HG03571 (cell line): ENCODE data around the gene GNRH2.
"Not testable (repeated sequence)": the region's sequence is repeated elsewhere in the genome, so short reads cannot be mapped to it uniquely, and the experiment has no call there.

Source experiments
- ATAC-seq: cut with Tn5 transposase; IDR thresholded peaks from one replicate; pipeline ENCODE4 v1.9.1; 2021; ENCODE audit not compliant: unreplicated experiment

GNRH2 gene

DNA sequence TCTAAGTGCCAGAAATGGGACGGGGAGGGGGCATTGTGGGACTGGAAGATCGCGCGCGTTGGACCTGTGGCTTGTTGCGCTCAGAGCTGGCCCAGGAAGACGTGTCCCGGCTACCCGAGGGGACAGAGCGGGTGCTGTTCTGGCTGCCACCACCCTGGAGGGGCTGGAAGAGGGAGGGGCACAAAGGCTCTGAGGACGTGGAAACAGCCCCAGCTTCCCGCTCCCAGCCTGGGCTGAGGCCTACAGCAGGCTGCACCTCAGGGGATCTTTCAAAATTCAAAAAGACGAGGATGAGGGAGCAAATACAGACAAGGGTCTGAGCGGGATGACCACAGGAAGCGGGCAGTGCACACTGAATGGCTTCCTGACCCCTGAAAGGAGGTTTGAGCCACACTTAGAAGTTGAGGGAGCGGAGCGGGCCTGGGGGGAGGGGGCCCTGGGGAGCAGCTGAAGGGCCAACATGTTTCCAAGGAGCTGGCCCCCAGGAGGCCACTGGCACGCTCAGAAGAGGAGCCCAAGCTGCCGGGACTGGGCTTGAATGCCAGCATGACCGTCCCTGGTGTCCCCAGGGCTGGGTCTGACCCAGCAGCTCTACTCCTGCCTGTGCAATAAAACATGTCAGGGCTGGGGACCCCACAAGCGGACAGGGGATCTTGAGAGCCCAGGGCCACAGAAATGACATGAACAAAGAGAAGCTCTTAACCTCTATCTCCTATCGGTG lies 29.3 kb downstream of the GNRH2 start:
- no peak for ATAC-seq

DNA sequence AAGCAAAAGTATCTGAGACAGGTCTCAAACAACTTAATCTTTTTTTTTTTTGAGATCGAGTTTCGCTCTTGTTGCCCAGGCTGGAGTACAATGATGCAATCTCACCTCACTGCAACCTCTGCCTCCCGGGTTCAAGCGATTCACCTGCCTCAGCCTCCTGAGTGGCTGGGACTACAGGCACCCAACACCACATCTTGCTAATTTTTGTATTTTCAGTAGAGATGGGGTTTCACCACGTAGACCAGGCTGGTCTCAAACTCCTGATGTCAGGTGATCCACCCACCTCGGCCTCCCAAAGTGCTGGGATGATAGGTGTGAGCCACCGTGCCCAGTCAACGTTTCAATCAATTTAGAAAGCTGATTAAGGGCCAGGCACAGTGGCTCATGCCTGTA lies 29.8 kb downstream of the GNRH2 start:
- ATAC-seq: not testable (repeated sequence)

DNA sequence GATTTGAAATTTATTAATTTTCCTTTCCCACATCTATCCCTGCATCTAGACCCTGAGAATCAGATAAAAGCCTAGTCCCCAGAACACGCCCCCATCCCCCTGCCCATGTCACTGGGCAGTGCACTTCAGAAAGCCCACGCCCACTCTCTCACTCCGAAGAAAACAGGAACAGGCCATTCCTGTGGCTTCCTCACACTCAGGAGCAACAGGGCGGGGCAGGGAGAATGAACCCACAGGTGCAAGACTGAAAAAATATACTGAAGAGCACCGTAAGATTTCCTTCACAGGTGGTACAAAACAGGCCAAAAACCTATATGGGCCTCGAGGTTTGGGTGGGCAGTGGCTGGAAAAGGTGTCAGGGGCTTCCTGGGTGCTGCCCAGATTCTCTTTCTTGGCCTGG lies 31.4 kb downstream of the GNRH2 start:
- no peak for ATAC-seq

DNA sequence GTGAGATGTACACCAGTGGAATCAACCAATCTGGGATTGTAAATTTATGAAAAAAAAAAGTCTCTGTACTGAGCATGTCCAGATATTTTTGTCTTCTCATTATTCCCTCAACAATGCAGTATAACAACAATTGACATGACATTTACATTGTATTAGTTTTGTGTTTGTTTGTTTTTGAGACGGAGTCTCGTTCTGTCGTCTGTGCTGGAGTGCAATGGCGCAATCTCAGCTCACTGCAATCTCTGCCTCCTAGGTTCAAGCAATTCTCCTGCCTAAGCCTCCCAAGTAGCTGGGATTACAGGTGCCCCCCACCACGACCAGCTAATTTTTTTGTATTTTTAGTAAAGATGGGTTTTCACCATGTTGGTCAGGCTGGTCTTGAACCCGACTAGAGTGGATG lies 31.9 kb downstream of the GNRH2 start:
- not testable (repeated sequence) for ATAC-seq

DNA sequence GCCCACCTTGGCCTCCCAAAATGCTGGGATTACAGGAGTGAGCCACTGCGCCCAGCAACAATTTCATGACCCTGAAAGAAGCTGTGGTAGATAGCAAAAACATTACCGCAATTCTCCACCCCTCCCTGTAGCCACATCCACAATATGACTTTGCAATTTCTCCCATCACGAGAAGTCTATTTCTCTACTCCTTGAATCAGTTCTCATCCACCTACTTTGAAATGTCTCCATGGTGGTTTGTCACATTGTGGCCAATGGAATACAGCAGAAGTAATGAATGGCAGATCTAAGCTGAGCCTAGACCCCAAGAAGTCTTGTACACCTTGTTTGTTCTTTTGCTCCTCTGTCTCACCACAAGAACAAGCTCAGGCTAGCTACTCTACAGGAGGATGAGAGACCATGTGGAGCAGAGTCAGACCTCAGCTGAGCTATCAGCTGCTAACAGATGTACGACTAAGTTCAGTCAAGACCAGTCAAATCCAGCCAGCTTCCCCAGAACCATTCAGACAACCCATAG lies 34.3 kb downstream of the GNRH2 start:
- ATAC-seq: no peak

DNA sequence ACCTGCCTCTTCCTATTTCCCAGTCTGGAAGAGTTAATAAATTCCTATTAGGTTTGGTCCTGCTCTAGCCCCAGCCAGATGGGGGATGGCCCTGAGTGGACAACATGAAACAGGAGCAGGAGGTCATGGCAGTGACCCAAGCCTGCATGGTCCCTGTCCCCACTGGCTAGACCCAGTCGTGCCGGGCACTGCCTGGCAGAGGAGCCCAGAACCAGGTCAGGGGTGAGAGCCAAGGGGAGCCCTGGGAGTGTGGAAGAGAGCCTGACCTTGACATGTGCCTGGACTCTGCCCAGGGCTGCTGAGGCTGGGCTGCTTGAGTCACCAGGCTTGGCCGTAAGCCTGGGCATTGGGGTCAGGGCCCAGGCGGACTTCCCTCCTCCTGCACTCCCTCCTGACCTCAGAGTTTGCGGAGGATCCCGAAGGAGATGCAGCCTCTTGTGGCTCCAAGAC lies 37.5 kb downstream of the GNRH2 start:
- no peak for ATAC-seq

DNA sequence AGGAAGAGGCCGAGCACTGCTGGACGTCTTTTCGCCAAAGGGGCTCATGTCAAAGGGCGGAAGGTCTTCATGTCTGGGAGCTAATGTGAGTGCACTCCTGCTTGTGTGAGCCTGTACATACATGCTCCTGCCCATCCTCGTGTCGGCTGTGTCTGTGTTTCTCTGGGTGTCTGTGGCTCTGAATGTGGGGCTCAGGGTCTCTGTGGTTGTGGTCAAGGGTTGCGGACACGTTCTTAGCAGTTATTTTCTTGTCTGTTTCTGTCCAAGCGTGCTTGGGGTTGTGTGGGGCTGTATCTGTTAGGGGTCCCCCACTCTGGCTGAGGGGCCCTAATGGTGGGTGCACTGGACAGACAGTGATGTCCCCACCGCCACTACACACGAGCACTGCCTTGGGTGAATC lies 38.2 kb downstream of the GNRH2 start:
- no peak for ATAC-seq

DNA sequence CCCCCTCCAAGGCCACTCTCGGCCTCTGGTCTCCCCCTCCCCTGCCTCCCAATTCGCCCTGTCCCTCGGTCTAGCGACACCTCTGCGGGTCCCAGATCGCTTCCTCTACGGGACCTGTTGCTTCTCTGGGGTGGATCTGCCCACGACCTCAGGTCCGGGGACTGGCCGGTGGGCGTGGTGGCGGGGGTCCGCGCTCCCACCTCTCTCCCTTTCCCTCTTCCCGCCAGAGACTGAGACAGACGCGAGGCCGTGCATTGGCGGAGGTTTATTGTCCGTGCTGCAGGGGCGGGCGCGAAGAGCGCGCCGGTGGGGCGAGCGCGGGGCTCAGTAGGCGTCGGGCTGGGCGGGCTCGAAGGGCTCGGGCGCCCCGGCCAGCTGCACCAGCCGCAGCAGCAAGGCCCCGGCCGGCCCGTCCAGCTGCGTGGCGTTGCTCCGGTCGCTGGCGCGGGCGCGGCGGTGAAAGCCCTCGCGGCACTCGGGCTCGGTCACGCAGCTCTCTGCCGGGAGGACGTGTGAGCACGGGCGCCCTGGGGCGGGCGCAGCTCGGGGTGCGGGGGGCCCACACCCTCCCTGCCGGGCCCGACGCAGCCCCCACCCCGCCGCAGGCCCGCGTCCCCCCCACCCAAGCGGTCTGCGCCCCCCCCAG lies 39.0 kb downstream of the GNRH2 start:
- ATAC-seq: no peak

DNA sequence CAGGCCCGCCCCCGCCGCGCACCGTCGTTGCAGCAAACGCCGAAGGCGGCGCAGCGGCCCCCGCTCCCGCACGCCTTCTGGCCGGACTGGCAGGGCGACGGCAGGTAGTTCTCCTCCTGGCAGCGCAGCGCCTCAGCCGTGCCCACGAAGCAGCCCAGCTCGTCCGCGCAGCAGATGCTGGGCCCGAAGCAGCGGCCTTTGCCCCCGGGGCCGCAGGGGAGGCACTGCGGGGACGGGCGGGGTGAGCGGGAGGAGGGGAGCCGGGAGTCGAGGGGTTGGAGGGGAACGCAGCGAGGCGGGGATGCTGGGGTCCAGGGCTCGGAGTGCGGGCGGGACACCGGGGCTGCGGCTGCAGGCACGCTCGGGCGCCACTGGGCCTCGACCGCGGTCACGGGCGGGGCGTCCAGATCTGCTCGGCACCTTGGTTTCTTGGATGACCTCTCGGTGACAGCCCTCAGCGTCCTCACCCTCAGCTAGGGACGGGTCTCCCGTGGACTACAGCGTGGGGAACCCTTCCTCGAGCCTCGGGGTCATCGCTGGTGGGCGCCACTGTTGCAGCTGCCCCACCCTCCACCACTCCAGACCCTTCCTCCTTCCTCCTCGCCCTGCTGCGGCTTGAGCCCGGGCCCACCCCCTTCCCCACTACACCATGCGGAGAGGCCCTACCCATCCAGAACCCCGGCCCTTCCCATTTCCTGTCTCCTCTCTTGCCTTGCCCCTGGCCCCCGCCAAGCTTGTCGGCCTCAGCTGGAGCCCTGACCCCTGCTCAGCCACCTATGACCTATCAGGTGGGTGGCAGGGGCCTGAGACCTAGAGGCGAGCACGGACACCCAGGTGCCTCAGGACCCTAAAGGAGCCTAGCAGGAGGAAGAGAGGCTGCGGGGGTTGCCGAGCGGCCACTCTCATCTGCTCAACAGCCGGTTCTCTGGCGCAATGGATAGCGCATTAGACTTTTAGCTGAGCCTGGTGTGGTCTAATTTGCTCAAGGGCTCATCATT lies 39.8 kb downstream of the GNRH2 start:
- ATAC-seq: no peak

DNA sequence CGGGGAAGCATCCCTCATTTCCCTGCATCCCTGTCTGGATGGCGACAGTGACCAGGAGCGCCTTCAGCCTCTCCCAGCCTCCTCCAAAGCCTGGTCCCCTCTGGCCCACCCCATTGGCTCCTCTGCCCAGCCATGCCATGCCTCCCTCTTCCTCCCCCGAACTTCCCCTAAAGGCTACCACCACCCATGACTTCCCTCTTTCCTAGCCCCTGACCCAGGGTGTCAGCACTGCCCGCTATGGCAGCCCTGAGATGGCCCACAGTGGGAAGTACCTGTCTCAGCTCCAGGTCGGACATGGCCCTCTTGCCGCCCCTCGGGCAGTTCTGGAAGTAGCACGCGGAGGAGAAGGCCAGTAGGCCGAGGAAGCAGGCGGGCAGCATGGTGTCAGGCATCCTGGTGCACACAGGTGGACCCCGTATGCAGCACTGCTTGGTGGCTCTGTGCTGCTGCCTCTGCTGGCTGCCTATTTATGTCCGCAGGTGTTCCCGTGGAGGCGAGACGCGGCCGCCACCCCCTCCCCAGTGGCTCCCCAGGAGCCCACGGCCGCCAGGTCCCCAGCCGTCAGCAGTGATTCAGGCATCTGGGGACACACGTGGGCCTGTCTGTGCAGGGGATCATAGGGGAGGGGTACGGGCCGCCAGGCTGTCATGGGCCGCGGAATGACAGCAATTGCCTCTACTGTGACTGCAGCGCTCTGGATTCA lies 41.0 kb downstream of the GNRH2 start, which contains the start of gene AVP:
Gene AVP, minus strand, starts transcription at position 442 of the 703 bp plus-strand sequence. Its CDS starts 50 bp downstream, at position 392.
- ATAC-seq: no peak

DNA sequence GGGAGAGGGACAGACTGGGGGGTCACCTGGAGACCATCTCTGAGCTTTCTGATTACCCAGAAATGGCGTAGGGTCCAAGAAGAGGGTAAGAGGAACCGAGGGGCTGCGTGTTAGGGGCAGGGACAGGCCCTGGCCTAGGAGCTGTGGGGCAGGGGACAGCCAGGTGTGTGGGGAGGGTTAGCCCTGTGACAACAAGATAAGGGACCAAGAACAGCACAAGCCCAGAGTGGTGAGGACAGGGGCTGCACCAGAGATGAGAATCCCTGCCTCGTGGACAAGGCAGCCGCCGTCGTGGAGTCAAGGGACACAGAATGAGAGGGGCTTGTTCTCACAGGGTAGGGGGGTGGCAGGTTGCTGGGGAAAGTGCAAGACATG lies 41.6 kb downstream of the GNRH2 start:
- no peak for ATAC-seq

DNA sequence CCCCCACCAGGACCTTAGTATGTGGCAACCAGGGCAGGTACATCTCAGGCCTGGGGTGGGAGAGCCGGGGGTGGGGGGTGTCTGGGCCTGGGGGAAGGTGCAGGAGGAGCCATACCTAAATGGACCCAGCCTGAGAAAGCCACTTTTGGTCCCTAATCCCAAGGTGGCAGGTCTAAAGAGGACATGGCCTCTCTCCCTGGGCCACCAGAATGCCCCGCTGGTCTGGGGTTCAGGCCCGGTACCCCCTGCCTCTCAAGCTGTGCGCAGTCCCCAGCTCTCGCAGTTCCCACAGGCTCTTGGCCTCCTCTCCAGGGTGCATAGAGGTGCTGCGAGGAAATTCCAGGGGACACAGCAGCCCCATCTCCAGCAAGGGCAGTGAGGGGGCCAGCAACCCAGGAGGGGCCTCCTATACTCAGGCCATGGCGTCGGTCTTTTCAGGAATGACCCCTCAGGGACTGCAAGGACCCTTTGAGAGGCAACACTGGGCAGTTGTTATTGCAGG lies 42.2 kb downstream of the GNRH2 start:
- ATAC-seq: no peak

DNA sequence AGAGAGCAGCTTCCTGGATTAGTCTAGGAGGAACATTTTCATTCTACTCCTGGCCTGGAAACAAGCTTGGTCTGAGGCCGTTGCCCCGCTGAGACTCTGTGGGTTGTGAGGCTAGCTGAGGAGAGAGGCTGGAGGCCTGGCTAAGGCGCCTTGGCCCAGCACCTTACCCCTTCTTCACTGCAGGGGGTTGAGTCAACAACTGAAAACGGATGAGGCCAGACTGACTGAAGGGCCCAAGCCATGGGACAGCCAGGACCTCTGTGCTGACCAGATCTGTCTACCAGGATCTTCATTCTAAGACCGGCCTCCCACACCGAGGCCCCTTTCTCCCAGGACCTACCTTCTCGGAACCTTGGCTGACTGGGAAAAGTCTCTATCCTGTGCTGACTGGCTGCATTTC lies 44.6 kb downstream of the GNRH2 start:
- no peak for ATAC-seq

DNA sequence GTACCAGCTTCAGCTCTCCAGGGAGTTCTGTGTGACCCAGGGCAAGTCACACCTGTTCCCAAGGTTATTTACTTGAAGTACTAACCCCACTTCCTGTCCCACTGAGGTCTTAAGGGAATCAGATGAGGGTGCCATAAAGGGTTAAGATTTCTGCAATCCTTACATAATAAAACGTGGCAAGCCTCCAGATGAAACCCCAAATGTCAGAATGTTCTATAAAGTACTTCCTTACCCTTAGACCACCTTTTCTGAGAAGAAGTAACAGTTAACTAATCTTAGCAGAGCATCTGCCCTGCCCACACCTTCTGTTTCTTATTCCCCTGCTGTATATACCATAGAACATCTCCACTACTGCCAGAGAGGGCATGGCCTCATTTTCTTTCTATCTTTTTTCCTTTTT lies 47.1 kb downstream of the GNRH2 start:
- ATAC-seq: no peak

DNA sequence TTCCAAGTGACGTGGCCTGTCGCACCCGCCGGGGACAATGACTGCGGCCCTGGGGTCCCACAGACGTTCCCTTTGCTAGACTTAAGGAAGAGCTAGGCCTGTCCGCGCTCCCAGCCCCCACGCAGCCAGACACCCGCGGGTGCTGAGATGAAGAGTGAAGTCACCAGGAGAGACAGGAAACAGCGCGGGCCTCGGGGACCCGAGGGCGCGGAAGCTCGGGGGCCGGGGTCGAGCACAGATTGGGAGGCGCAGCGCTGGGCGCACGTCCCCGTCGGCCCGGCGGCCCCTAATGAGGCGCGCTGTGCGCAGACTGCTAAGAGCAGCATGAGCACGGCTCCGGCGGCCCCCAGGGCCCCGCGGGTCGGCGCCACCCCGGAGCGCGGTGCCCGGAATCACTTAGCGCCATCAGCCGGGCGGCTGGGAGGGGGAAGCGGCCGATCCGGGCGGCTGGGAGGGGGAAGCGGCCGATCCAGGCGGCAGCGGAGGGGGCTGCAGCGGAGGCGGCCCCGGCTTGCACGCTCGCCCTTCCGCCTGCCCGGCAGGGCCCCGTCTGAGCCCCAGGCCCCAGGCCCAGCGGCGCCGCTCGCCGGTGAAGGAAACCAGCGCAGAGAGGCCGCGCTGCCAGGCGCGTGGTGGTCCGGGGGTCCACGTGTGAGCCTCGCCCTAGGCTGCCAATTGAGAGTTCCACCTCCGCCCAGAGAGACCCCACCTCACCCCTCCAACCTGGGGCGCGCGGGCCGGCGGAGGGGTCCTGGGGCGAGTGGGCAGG lies 49.4 kb downstream of the GNRH2 start:
- ATAC-seq: no peak

DNA sequence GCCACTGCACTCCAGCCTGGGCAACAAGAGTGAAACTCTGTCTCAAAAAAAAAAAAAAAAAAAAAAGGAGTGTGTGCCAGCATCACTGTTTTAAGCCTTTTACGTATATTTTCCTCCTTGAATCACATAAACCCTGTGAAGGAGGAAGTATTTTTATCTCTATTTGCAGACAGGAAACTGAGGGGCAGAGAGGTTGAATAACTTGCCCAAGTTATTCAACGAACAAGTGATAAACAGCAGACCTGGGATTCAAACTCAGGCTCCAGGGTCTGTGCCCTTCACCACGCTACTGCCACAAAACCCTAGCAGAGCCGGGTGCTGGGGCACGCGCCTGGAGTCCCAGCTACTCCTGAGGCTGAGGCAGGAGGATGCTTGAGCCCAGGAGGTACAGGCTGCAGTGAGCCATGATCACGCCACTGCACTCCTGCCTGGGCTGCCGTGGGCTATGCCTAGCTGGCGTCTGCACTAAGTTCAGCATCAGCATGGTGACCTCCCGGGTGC lies 50.5 kb downstream of the GNRH2 start:
- no peak for ATAC-seq

DNA sequence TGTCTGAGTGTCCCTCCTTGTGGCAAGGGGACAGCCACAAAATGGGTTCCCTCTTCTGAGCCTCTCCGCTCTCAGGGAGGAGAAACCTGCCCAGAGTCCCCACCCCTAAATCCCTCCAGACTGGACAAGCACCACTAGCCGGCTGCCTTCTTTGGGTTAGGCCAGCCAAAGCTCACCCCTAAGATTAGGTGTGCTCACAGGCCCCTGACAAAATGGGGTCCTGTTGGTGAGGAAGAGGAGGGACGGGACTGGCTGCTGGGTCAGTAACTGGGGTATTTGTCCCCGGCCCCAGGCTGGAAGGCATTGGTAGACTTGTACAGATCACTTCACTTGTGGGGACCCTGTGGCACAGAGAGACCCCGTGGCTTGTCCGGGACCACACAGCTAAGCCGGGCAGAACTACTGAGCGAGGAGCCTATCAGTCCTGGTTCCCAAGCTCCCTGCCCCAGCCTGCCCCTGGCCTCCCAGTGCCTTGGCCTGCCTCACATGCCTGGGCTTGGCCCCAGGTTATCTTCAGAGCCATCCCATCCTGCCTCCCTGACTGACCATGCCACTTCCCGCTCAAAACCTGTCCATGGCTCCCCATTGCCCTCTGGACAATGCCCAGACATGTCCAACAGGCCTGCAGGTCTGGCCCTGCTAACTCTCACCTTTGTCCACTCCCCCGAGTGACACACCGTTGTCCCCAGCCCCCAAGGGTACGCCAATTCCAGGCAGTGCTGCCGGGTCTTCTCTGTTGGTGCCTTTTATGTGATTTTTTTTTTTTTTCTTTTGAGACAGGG lies 51.6 kb downstream of the GNRH2 start:
- ATAC-seq: no peak
